SK-N-SH (cell line): ENCODE results near the gene CATSPERZ.

ENCODE experiments used
- CTCF ChIP-seq: fragments of 200-600 bp; sonication (generic); IDR thresholded peaks from 2 replicates; pipeline ENCODE4 v1.6.1; 2017; ENCODE audit warnings: antibody characterized with exemption, mild to moderate bottlenecking, moderate library complexity
- RAD21 ChIP-seq: IDR thresholded peaks from 2 replicates; pipeline ENCODE4 v1.6.1; 2012; ENCODE audit warnings: mild to moderate bottlenecking, low read length
- RCOR1 ChIP-seq: fragments of 150-350 bp; IDR thresholded peaks from 2 replicates; pipeline ENCODE4 v1.6.1; 2017; ENCODE audit warnings: antibody characterized with exemption, low read length

GRCh38 chr11:64351136-64351631 lies 51.0 kb downstream of the CATSPERZ start:
- TF ChIP-seq RAD21 (no peak), RCOR1 (no peak), CTCF (no peak)
